Keratinocyte (primary cell): ENCODE measurements around the gene CPN2. TPM values are rescaled to one million over a fixed set of nuclear protein-coding genes. Genes with fewer than 3 reads are reported as not detected.

ENCODE experiments used
- DNase-seq: peaks from one replicate; pipeline ENCODE4 v3.0.0-alpha.2; 2011; ENCODE audit warnings: low read depth, missing footprints, low spot score
- FAIRE-seq: peaks from 2 replicates; lab custom pipeline; 2011; peaks lifted over from hg19 to GRCh38; lab: Jason Lieb, UNC
- H2AFZ ChIP-seq: 2 replicates; pipeline ENCODE4 v1.6.0; 2012; ENCODE audit warnings: low read length, control low read depth, inconsistent platforms; ENCODE audit not compliant: control insufficient read depth
- H3K27ac ChIP-seq: 2 replicates; pipeline ENCODE4 v1.5.1; 2011; ENCODE audit warnings: low read length; ENCODE audit not compliant: control insufficient read depth, insufficient read depth
- H3K27me3 ChIP-seq: 3 replicates; pipeline ENCODE4 v1.6.0; 2011; ENCODE audit warnings: low read length; ENCODE audit not compliant: control insufficient read depth, insufficient read depth; ENCODE audit errors: extremely low read depth
- H3K36me3 ChIP-seq, 2 experiments: 2 replicates in 1 of 2; 3 replicates in 1 of 2; pipeline ENCODE4 v1.5.1; 2011; ENCODE audit warnings: low read length in 2 of 2, mild to moderate bottlenecking in 1 of 2; ENCODE audit not compliant: control insufficient read depth in 2 of 2, insufficient read depth in 2 of 2; ENCODE audit errors: extremely low read depth in 1 of 2
- H3K4me1 ChIP-seq: 3 replicates; pipeline ENCODE4 v1.5.1; 2011; ENCODE audit warnings: low read length; ENCODE audit not compliant: control insufficient read depth, insufficient read depth; ENCODE audit errors: extremely low read depth
- H3K4me2 ChIP-seq: 3 replicates; pipeline ENCODE4 v1.6.0; 2011; ENCODE audit warnings: low read depth, low read length; ENCODE audit not compliant: control insufficient read depth, insufficient read depth; ENCODE audit errors: extremely low read depth
- H3K4me3 ChIP-seq, 3 experiments: fragments of 200-600 bp in 1 of 3; sonication (generic) in 1 of 3; 2 replicates in 2 of 3; 3 replicates in 1 of 3; pipeline ENCODE4 v1.5.1; 2011 to 2016; ENCODE audit warnings: low read length in 3 of 3, mild to moderate bottlenecking in 3 of 3, control low read depth in 2 of 3, inconsistent platforms in 1 of 3, low read depth in 1 of 3, mixed read lengths in 1 of 3, mixed run types in 1 of 3, moderate library complexity in 1 of 3; ENCODE audit not compliant: control insufficient read depth in 2 of 3, insufficient read depth in 2 of 3; ENCODE audit errors: extremely low read depth in 1 of 3
- H3K79me2 ChIP-seq: 2 replicates; pipeline ENCODE4 v1.6.0; 2012; ENCODE audit warnings: low read length; ENCODE audit not compliant: control insufficient read depth, insufficient read depth
- H3K9ac ChIP-seq: 3 replicates; pipeline ENCODE4 v1.6.0; 2011; ENCODE audit warnings: low read length; ENCODE audit not compliant: control insufficient read depth, insufficient read depth; ENCODE audit errors: extremely low read depth
- H3K9me1 ChIP-seq: 3 replicates; pipeline ENCODE4 v1.6.0; 2011; ENCODE audit warnings: low read length; ENCODE audit not compliant: control insufficient read depth, insufficient read depth; ENCODE audit errors: extremely low read depth
- H3K9me3 ChIP-seq: 2 replicates; pipeline ENCODE4 v1.5.1; 2012; ENCODE audit warnings: low read depth, low read length; ENCODE audit not compliant: control insufficient read depth
- H4K20me1 ChIP-seq: 3 replicates; pipeline ENCODE4 v1.6.0; 2011; ENCODE audit warnings: low read length; ENCODE audit not compliant: control insufficient read depth, insufficient read depth; ENCODE audit errors: extremely low read depth
- EZH2 ChIP-seq: IDR thresholded peaks from one replicate; pipeline ENCODE4 v1.6.1; 2012; ENCODE audit warnings: inconsistent platforms, mild to moderate bottlenecking, low read length, moderate library complexity
- dilution Hi-C: fragments of 300-500 bp; cut with MboI; formaldehyde crosslinking; loops from one replicate; pipeline ENCODE4 v1.7.0; 2020; ENCODE audit warnings: low sequenced_read_pairs; ENCODE audit not compliant: extremely low pct_ligation_motif_present
- polyA plus RNA-seq, 5 experiments: library from polyadenylated mRNA; depleted of rRNA in 3 of 5; stranded (reverse) in 3 of 5; stranded (forward) in 1 of 5; unstranded in 1 of 5; fragments of >200 nt; gene quantifications; 1 replicate in 1 of 5; 2 replicates in 3 of 5; 3 replicates in 1 of 5; pipeline versions ENCODE4 v1.2.1 to v1.2.3, GENCODE V29; 2011 to 2012; ENCODE audit warnings: missing spikeins in 2 of 5, low read depth in 1 of 5, low replicate concordance in 1 of 5
- TF ChIP-seq, protein P1 (sequence below), 3 experiments: IDR thresholded peaks in 1 of 3; conservative IDR thresholded peaks in 1 of 3; optimal IDR thresholded peaks in 1 of 3; 2 replicates in 2 of 3; 3 replicates in 1 of 3; pipeline versions ENCODE3 to v1.5.1; 2011; ENCODE audit warnings: low read length in 3 of 3, mild to moderate bottlenecking in 3 of 3, moderate library complexity in 2 of 3, control low read depth in 1 of 3, inconsistent platforms in 1 of 3; ENCODE audit not compliant: insufficient read depth in 2 of 3; ENCODE audit errors: extremely low read depth in 1 of 3

The CPN2 gene
- polyA plus RNA-seq, 1 donor (not counting 4 experiments of a cell fraction or from before 2014, with no cell fraction given), result not detected

DNA sequence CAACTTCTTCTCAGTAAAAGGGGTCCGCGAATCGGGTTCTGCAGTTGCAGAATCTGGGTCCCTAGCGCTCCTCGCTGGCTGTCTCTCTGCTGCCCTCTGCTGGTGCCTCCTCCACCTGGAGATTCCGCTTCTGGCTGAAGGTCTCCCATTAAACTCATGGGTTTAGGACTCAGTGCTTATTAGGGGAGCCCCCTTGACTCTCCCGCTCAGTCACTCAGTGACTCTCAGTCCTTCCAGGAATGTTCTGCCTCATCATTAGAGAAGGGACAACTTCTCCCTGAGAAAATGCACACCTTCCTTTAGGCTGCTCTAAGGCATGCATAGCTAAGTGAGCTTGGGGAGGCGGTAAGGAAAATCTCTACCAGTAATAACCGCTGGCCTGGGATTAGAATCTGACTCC, 7.1 kb downstream of the CPN2 start:
- peaks cover 12% of the 10 kb centered on the region for H3K27me3 ChIP-seq
- H3K4me3 ChIP-seq, result no peak overlapping the region
- H3K27ac ChIP-seq, result no peak overlapping the region
- no peak overlapping the region for H3K4me2 ChIP-seq
- no peaks in the 10 kb centered on the region for H3K4me1 ChIP-seq
- H3K9me3 ChIP-seq, result no peaks in the 10 kb centered on the region
- H3K79me2 ChIP-seq, result no peaks in the 10 kb centered on the region
- H3K36me3 ChIP-seq, result no peaks in the 10 kb centered on the region
- H3K9me1 ChIP-seq, result no peaks in the 10 kb centered on the region
- H4K20me1 ChIP-seq, result no peaks in the 10 kb centered on the region
- H3K9ac ChIP-seq, result no peak overlapping the region
- FAIRE-seq (no peak), DNase-seq (no peak)
- dilution Hi-C loops, result no loop called here
- TF ChIP-seq, protein P1, sequence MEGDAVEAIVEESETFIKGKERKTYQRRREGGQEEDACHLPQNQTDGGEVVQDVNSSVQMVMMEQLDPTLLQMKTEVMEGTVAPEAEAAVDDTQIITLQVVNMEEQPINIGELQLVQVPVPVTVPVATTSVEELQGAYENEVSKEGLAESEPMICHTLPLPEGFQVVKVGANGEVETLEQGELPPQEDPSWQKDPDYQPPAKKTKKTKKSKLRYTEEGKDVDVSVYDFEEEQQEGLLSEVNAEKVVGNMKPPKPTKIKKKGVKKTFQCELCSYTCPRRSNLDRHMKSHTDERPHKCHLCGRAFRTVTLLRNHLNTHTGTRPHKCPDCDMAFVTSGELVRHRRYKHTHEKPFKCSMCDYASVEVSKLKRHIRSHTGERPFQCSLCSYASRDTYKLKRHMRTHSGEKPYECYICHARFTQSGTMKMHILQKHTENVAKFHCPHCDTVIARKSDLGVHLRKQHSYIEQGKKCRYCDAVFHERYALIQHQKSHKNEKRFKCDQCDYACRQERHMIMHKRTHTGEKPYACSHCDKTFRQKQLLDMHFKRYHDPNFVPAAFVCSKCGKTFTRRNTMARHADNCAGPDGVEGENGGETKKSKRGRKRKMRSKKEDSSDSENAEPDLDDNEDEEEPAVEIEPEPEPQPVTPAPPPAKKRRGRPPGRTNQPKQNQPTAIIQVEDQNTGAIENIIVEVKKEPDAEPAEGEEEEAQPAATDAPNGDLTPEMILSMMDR (optimal IDR thresholded peaks at IDR 0.05 in 1 of 3, IDR thresholded peaks at IDR 0.05 in 1 of 3, conservative IDR thresholded peaks at IDR 0.05 in 1 of 3; ENCODE audit: extremely low read depth in 1 of 3, insufficient read depth in 2 of 3, low read length in 3 of 3), result peak; percentile 85 to 95 (median 93)
- no peak for TF ChIP-seq EZH2
- no peak overlapping the region for H2AFZ ChIP-seq

DNA sequence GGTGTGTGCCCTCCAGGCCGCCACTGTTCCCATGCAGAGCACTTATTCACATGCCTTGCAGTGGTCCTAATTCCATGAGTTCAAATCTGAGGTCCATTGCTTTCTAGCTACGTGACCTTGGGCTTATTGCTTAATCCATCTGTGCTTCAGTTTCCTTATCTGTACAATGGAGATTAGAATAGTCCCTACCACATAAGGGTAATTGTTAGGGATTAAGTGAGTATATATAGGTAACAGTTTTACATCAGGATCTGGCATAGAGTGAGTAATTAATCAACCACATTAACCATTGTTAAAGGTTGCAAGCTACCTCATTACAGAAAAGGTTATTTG, 7.6 kb downstream of the CPN2 start:
- Histone ChIP-seq H3K36me3 (no peaks in the 10 kb centered on the region), H3K9me1 (no peaks in the 10 kb centered on the region), H4K20me1 (no peaks in the 10 kb centered on the region), H3K9me3 (no peaks in the 10 kb centered on the region), H3K4me3 (no peak overlapping the region), H3K79me2 (no peaks in the 10 kb centered on the region), H3K4me2 (no peak overlapping the region), H3K27ac (no peak overlapping the region), H2AFZ (no peak overlapping the region), H3K4me1 (no peaks in the 10 kb centered on the region), H3K27me3 (peaks cover 12% of the 10 kb centered on the region), H3K9ac (no peak overlapping the region)
- no peak for DNase-seq
- FAIRE-seq, result no peak
- TF ChIP-seq, protein P1 (optimal IDR thresholded peaks at IDR 0.05 in 1 of 3, IDR thresholded peaks at IDR 0.05 in 1 of 3, conservative IDR thresholded peaks at IDR 0.05 in 1 of 3; ENCODE audit: extremely low read depth in 1 of 3, insufficient read depth in 2 of 3, low read length in 3 of 3), result no peak
- TF ChIP-seq EZH2, result no peak
- dilution Hi-C loops, result no loop called here
